HG03571 (cell line): ENCODE results near the gene SRGN.

ENCODE experiments used
- ATAC-seq: cut with Tn5 transposase; IDR thresholded peaks from one replicate; pipeline ENCODE4 v1.9.1; 2021; ENCODE audit not compliant: unreplicated experiment

Gene SRGN

DNA sequence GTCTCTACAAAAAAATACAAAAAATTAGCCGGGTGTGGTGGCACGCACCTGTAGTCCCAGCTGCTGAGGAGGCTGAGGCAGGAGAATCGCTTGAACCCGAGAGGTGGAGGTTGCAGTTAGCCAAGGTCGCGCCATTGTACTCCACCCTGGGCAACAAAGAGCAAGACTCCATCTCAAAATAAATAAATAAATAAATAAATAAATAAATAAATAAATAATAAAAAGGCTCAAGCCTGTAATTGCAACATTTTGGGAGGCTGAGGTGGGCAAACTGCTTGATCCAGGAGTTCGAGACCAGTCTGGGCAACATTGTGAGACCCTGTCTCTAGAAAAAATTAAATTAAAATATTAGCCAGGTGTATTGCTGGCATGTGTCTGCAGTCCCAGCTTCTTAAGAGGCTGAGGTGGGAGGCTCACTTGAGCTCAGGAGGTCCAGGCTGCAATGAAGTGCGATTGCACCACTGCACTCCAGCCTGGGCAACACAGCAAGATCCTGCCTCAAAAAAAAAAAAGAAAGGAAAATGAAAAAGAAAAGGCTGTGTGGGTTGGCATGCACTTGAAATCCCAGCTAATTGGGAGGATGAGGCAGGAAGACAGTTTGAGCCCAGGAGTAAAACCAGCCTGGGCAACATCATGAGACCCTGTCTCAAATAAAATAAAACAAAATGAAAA is 27.6 kb upstream of the SRGN start:
- no peak for ATAC-seq

DNA sequence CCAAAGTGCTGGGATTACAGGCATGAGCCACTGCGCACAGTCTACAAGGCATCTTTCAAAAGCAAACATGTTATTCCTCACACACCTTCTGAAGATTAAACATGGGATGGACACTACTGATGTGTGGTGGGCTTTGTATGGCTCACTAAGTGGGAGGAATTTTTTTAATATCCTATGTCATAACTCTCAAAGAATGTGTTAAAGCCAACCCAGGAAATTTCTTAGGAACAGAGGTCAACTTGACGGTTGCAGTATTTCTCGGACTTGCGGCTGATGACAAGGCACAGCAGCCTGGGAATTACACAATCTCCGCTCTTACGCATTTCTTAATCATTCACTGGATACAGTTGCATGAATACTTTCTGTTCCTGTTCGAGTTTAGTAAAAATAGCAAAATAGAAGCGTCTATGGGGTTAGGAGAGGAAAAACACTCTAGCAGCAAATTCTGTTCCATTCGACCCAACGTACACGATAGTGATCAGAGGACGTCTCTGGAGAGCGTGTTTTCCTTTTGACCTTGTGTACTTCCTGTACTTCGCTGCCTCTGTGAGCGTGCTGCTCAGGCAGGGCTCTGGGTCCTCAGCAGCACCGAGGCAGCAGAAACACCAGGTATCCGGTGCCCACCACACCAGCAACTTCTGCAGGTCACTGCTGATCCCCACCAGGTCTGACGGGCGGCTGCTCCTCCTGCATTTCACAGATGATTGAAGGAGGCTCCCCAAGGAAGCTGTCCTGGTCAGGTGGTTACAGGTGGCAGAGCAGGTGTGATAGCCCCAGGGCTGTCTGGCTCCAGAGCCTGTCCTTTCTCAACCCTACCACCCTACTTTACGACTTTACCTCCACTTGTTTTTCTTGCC is 26.4 kb upstream of the SRGN start:
- ATAC-seq: peak; percentile 51

DNA sequence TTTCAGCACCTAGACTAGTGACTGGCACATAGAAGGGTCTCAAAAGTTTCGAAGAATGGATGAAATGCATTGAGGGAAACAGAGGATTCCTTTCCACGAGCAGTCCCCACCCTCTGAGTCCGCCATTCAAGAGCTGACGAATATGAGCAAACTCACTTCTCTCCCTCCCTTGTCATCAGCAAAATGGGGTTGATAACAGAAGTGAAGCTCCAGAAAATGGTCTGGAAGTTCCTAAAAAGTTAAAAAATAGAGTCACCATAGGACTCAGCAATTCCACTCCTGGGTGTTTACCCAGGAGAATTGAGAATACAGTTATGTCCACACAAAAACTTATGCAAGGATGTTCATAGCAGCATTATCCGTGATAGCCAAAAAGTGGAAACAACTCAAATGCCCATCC is 25.0 kb upstream of the SRGN start:
- ATAC-seq: no peak

DNA sequence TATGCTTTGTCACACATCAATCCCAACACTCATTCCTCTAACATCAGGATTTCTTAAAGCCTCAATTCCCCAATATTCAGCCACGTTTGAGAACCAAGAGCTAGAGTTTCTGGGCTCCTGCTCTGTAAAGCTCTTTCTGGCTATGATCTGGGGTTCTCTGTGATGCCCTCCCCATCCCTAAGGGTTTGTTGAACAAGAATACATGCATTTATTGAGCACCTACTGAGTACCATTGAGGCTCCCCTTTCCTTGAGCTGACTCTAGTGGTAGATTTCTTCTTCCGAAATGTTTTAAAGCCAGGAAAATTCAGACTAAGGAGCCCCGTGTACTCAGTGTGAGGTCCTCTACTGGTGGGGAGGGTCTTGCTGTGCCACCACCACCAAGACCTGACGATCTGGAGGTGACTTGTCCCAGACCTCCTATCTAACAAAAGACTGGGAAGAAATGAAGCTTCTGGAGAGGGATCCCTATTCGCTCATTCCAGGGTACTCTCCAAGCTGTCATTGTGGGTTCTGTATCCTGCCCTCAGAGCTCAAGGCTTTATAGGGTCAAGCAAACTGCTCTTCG is 23.1 kb upstream of the SRGN start:
- no peak for ATAC-seq

DNA sequence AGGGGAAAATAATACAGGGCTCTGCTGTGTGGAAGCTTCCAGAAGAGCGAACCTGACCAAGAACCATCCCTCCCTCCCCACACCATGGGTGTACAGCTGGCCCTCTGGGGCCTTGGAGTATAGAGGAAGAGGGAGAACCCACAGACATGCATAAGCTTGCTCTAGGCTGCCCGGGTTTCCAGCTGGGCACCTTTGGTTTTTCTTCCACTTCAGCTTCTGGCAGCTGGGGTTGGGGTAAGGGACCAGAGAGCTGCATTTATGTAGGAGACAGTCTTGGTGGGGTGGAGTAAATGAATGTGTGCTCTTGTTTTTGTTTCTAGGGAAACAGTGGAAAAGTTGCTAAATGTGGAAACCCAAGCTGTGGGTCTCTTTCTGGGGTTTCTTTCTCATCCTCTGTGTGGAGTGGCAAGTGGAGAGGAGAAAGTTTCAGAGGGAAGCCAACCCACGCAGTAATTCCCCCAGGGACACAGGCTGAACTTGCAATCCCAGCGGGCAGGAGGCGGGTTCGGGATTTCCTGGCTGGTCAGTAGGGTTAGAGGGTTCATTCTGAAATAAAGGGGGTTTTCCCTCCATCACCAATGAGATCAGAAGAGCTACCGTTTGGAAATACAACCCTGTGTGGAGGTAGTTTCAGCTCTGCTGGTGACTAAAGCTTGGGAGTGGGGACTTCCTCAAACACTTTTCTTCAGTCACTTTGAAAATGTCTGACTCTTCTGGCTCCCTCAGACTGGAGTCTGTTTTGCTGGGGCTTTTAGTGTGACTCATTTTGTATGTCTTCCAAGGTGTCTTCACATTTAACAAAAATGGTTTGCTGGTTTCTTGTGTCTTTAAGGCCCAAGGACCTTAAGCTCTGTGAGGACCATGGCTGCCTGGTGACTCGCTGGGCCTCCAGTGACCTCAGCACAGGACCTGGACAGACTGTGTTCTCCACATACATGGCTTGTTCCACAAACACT is 22.2 kb upstream of the SRGN start:
- no peak for ATAC-seq

DNA sequence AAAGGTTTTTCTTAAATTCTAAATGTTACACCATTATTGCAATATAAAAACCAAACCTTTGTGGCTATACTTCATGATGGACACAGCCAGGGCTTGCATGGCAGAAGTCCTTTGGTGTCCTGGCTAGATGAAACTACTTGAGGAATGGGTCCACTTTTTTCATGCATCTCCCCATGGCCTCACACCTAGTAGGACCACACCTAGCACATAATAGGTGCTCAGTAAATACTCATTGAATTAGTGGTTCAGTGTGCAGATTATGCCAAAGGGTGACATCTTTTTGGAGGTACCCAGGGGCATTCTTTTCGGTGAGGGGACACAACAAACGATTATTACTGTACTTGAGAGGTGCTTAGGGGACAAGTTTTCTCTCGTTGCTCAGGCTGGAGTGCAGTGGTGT is 20.7 kb upstream of the SRGN start:
- no peak for ATAC-seq

DNA sequence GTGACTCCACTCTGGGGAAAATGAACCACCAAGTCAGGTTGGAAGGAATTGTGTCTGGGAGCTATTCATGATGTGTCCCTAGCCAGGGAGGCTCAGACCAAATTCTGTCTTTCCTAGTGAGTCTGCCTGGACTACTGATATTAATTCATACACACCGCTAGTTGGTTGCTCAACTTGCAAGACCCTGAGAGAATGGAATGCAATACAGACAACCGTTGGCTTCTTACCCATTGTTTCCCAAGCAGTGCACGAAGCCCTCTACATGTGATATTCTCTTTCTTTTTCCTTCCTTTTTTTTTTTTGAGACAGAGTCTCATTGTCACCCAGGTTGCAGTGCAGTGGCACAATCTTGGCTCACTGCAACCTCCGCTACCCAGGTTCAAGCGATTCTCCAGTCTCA is 19.4 kb upstream of the SRGN start:
- no peak for ATAC-seq

DNA sequence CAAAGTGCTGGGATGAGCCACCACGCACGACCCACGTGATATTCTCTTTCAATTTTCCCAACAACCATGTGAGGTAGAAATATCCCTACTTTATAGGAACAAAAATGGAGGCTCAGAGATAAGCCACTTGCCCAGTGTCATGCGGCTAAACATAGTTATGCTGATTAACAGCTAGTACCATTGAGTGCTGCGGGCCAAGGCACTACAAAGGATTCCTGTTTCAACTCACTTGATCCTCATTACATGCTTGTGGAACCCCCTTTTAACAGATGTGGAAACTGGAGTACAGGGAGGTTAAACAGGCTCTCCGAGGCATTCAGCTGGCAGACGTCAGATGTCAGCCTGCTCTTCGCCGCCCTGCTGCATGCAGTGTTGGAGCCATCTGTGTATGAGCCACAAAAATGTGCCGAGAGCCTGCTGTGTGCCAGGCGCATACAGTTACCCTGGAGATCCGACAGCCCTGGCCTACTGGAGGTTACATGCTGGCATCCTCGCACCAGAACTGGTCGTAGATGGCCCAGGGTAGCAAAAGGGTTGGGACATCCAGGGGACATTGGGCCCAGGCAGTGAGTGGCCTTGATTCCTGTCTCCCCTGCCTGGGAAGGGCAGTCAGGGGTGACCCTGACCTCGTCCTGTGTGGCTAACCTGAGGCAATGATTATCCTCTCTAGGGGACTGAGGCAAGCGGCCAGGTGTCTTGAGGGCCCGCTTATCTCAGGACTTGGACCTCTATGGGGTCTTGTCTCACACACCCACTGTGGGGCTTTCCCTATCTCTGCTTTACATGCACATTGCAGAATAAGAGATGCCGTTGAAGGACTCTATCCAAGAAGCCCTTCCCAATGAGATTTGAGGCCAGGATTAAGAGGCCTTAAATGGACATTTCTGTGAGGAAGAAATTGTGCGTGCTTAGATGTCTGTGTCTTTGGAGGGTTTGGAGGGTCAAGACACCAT is 18.5 kb upstream of the SRGN start:
- ATAC-seq: no peak

DNA sequence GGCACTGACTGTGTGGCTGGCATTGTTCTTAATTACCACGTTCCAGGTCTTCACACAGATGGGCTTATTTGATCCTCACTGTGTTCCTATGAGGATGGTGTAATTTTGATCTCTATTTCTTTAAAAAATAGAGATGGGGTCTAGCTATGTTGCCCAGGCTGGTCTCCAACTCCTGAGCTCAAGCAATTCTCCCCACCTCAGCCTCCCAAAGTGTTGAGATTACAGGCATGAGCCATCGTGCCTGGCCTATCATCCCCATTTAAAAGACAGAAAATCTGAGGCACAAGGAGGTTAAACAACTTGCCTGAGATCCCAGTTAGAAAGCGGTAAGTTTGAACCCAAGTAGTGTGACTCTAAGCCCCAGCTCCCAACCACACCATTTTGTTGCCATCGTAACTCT is 17.0 kb upstream of the SRGN start:
- no peak for ATAC-seq

DNA sequence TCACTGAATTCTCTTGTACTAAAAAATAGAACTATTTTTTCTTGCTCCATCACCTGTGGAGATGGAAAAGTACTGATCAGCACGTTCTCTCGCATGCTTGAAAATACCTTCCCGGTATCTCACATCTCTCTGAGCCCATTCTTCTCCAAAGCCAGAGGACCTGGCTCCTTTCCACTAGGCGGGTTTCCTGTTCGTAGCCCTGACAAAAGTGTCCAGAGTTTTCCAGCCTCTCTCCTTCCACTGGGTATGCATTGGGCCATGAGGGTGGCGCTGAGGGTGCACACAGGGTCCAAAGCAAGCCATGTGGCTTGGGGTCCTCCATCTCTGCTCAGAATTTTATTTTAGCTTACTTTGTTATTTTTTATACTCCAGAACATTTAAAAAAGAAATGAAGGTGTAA is 16.3 kb upstream of the SRGN start:
- no peak for ATAC-seq

DNA sequence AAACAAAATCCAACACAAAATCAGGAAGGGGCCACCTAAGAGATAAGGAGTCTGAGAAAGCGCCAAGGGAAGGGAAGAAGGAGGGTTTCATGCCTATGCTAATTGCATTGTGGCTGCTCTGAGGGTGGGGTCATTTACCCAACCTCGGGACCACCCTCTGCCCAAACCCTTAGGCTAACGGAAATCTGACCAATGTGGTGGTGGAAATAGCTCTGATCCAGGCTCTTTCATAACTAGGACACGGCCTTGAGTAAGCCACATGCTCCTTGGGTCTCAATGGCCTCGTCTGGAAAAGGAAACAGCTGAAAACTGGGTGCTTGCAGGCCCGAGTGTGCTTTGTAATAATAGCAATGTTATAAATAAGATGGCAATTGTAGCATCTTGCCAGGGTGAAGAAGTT is 14.9 kb upstream of the SRGN start:
- no peak for ATAC-seq

DNA sequence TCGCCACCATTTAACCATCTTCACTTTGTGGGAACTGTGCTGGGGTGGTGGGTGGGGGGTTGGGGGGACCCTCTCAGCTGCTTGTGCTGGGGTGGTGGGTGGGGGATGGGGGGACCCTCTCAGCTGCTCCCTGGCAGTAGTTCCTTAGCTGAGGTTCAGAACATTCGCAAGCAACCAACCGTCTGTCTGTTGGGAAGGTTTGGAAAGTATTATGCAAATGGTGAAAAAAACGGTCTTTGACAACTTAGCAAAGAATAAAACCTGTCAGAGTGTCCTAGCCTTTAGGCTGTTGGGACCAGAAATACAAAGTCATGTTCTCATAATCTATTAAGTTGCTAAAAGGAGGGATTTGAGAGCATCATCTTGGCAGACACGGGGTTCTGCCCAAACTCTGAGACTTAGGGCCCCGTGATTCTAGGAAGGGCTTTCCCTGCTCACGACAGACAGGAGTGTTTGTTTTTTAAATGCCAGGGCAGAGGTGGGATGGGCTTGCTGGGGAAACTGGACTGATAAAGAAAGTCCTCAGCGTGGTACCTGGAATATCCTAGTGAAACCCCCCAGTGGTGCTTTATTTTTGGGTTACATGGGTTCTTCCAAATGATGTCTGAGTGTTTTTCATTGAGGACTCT is 14.1 kb upstream of the SRGN start:
- no peak for ATAC-seq

DNA sequence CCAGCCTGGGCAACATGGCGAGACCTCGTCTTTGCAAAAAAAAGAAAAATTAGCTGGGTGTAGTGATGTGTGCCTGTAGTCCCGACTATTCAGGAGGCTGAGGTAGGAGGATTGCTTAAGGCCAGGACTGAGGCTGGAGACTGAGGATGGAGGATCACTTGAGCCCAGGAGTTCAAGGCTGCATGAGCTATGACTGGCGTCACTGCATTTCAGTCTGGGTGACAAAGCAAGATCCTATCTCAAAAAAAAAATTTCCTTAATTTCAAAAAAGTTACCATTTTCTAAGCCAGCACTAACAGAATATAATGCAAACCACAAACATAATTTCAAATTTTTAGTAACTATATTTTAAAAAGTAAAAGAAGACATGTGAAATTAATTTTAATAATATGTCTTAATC is 13.4 kb upstream of the SRGN start:
- no peak for ATAC-seq

DNA sequence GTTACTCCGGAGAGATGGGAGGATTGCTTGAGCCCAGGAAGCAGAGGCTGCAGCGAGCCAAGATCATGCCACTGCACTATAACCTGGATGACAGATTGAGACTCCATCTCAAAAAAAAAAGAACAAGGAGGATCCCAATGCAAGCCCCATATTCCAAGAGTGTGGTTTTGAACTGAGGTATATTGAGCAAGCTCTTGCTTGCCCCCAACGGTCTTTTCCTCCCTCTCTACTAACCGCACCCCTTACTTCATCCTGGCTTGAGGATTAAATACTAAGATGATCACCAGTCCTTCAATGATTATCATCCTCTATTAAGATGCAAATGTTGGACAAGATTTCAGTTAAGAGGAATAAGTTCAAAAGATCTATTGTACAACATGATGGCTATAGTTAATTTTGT is 12.5 kb upstream of the SRGN start:
- no peak for ATAC-seq

DNA sequence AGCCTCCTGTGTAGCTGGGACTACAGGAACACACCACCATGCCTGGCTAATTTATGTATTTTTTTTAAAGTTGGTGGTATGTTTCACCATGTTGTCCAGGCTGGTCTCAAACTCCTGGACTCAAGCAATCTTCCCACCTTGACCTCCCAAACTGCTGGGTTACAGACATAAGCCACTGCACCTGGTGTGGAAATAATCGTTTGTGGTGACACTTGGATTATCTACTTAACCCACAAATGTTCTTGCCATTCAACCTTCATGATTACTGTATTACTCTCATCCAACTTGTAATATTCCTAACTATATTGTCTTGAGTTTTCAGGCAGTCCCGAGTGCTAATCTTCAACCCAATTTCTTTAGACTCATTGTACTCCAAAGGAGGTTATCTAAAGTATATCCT is 9.6 kb upstream of the SRGN start:
- ATAC-seq: no peak

DNA sequence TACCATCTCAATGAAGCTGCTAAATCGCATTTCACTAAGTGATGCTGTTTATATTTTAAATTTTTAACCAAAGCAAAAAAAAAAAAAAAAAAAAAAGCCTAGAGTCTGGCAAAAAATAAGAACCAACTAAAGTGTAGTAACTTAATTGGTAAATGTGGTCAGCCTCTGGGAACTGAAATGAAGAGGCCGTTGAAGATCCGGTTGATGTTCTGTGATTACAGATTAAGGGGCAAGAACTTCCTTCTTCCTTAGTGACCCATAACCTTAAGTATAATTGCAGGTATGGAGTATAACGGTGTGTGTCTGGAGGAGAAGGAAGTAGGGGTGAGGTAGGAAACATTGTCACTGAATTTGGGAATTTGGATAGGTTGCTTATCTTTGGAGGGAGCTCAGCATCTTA is 7.7 kb upstream of the SRGN start:
- no peak for ATAC-seq

DNA sequence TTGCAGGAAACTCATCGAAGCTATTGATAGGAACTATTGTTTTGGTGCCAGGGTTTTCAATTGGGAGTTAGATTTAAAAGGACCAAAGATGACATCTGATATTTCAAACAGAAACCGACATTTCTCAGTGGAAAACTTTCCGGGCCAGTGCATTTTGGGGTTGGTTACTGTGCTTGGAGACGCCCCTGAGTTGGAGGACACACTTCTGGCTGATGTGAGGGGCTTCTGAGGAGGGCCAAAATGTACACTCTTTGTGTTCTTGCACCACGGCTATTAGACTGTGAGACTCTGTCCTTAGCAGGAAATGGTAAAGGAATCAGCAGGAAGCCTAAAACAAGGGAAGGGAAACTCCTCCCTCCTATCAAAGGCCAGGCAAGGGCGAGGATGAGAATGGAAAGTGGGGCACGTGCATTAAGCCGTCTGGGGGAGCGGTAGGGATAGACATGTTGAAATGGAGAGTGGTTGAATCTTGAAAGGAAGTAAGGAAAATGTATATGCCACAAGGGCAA is 1.8 kb upstream of the SRGN start:
- no peak for ATAC-seq

DNA sequence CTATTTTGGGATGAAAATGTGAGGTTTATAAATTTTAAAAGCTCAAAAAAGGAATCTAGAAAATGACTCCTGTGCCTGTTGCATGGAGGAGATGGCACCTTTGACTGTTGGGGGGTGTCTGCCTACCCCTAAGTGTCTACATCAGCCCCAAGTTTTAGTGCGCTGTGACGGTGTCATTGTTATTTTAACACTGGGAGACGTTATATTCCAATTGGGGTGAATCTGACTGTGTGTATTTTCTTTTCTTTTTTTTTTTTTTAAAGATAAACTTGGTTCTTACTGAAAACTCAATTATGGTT is 517 bp downstream of the SRGN start:
- ATAC-seq: no peak

DNA sequence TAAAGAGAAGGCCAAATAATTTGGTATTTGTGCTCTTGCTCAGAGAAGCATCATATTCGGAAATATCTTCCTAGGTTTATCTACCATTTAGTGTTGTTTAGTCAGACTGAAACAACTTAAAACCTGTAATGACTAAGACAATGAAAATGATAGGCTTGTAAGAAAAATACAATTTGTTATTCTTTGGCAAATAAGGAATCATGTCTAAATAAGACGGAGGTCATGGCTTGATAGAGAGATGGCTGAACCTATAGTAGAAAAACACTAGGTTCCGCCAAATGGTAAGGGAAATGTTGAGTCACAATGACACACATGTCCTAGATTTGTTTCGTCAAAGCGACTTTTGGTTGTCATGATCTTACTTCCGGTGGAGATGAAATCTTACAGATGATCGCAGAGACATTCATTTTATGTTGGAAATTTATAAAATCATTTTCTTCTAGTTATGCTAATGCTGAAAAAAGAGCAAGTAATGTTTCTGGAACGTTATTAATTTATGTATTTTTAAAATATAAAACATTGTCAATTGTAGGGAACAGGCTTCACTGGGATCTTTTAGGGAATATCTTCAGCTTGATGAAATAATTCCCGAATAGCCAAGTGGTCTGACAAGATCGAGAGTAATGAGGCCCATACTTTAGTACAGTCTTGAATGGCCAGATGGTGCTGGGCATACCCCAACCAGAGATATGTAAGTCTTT is 1.0 kb downstream of the SRGN start:
- ATAC-seq: no peak
